Fibroblast of the aortic adventitia (primary cell): Measurements from ENCODE around the gene KIAA1755. TPM values are rescaled to one million over a fixed set of nuclear protein-coding genes. Genes with fewer than 3 reads are reported as not detected.
A peak's percentile ranks its signal among the peaks of the same experiment; 100 is the strongest.

ENCODE experiments used
- DNase-seq: peaks from one replicate; pipeline ENCODE4 v3.0.0-alpha.2; 2010; ENCODE audit warnings: low read depth
- H3K4me3 ChIP-seq: 2 replicates; pipeline ENCODE4 v1.5.1; 2011; ENCODE audit warnings: low read depth, mild to moderate bottlenecking, control low read depth, low read length, moderate library complexity
- CTCF ChIP-seq: IDR thresholded peaks from 2 replicates; pipeline ENCODE4 v1.5.1; 2011; ENCODE audit warnings: mild to moderate bottlenecking, low read length, control low read depth, inconsistent platforms; ENCODE audit not compliant: insufficient read depth
- total RNA-seq: library from RNA; depleted of rRNA; stranded (reverse); fragments of >200 nt; gene quantifications from 2 replicates; pipeline ENCODE4 v1.2.3, GENCODE V29; 2012; ENCODE audit warnings: low replicate concordance

The KIAA1755 gene
- total RNA-seq, 1 donor: 10.8 TPM

GRCh38 chr20:38278763-38279162, 18.2 kb upstream of the KIAA1755 start:
- TF ChIP-seq CTCF: no peak
- no peak for DNase-seq
- H3K4me3 ChIP-seq: no peak overlapping the region

GRCh38 chr20:38278131-38278530, 17.6 kb upstream of the KIAA1755 start:
- no peak for TF ChIP-seq CTCF
- H3K4me3 ChIP-seq: no peak overlapping the region
- no peak for DNase-seq

- no peak for DNase-seq
- H3K4me3 ChIP-seq: no peak overlapping the region
- no peak for TF ChIP-seq CTCF
These were observed 17.2 kb upstream of the KIAA1755 start for GRCh38 chr20:38277691-38278090.

- no peak for DNase-seq
- TF ChIP-seq CTCF: no peak
- no peak overlapping the region for H3K4me3 ChIP-seq
These were observed 16.8 kb upstream of the KIAA1755 start for GRCh38 chr20:38277285-38277684.

- peak; percentile 79 for DNase-seq
- no peak overlapping the region for H3K4me3 ChIP-seq
- no peak for TF ChIP-seq CTCF
These were observed 15.4 kb upstream of the KIAA1755 start for GRCh38 chr20:38275815-38276550.

- peak; percentile 69 for DNase-seq
- H3K4me3 ChIP-seq: no peak overlapping the region
- no peak for TF ChIP-seq CTCF
These were observed 12.4 kb upstream of the KIAA1755 start for GRCh38 chr20:38272961-38273360.

GRCh38 chr20:38272398-38272797, 11.9 kb upstream of the KIAA1755 start:
- no peak for TF ChIP-seq CTCF
- peak; percentile 57 for DNase-seq
- no peak overlapping the region for H3K4me3 ChIP-seq
